Measurements from ENCODE around the gene RUNX3. TPM values are rescaled to one million over a fixed set of nuclear protein-coding genes. Genes with fewer than 3 reads are reported as not detected.

Gene RUNX3
- total and polyA plus RNA-seq, 2 donors (not counting 3 experiments of a cell fraction or from before 2014, with no cell fraction given): not detected

DNA sequence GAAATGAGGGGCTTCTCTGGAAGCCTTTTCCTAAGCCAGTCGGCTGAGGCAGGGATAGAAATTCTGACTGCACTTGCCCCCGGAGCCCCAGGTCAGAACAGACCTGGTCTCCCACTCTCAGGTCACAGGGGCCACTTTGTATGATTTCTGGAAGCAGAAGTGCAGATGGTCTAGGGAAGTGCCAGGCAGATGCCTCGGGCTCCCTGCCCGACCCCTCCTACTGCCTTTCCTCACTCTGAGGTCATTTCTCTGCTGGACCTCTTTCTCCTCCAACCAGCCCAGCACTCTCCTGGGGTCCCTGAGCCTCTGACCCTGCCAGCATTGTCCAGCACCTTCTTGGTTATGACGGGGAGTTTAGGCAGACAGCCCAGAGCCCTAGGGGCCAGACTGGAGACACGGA, 8.7 kb downstream of the RUNX3 start:
- FAIRE-seq (no peak), DNase-seq (ENCODE audit: low read depth, low spot score) (no peak)
- no peaks in the 10 kb centered on the region for H3K9me1 ChIP-seq (replicated peaks; ENCODE audit: control insufficient read depth, extremely low read depth, insufficient read depth, low read length)
- H3K79me2 ChIP-seq (ENCODE audit: control insufficient read depth, insufficient read depth, low read length): no peaks in the 10 kb centered on the region
- dilution Hi-C loops (cut with MboI; ENCODE audit: extremely low pct_ligation_motif_present, low sequenced_read_pairs): no loop called here
- no peaks in the 10 kb centered on the region for H3K9me3 ChIP-seq (replicated peaks; ENCODE audit: control insufficient read depth, insufficient read depth, low read length)
- no peaks in the 10 kb centered on the region for H4K20me1 ChIP-seq (replicated peaks; ENCODE audit: control insufficient read depth, extremely low read depth, insufficient read depth, low read length)
- H3K27ac ChIP-seq (ENCODE audit: insufficient read depth, low read depth, low read length): no peak overlapping the region
- peaks cover 19 to 23% of the 10 kb centered on the region in 2 experiments for H3K27me3 ChIP-seq (ENCODE audit: control insufficient read depth in 2 of 2, insufficient read depth in 2 of 2, low read length in 2 of 2)
- no peak overlapping the region for H3K4me2 ChIP-seq (ENCODE audit: insufficient read depth, low read length)
- ChIA-PET POLR2A (no interaction called here), CTCF (interaction anchor here (1.0 to 1.6 kb wide), 3 partner anchors 9 to 12 kb away, joined by 3 to 6 read pairs (median 5); no protein-coding TSS in a partner anchor)
- no peak overlapping the region for H3K9ac ChIP-seq (replicated peaks; ENCODE audit: extremely low read depth, insufficient read depth, low read length)
- H2AFZ ChIP-seq (ENCODE audit: low read depth, low read length): no peak overlapping the region
- intact Hi-C loops (cut with micrococcal nuclease): no loop called here
- H3K4me1 ChIP-seq (ENCODE audit: control insufficient read depth, extremely low read depth, insufficient read depth, low read length): no peaks in the 10 kb centered on the region
- H3K4me3 ChIP-seq (replicated peaks in 1 of 3; ENCODE audit: insufficient read depth in 1 of 3, low read depth in 1 of 3, low read length in 3 of 3): no peak overlapping the region
- TF ChIP-seq JUN (IDR thresholded peaks at IDR 0.05; ENCODE audit: borderline replicate concordance, insufficient read depth, insufficient read length, low read depth): no peak
- TF ChIP-seq POLR2A (IDR thresholded peaks at IDR 0.05; ENCODE audit: low read depth, low read length): no peak
- TF ChIP-seq MYC (IDR thresholded peaks at IDR 0.05; ENCODE audit: low read depth, low read length): no peak
- TF ChIP-seq, protein P1, sequence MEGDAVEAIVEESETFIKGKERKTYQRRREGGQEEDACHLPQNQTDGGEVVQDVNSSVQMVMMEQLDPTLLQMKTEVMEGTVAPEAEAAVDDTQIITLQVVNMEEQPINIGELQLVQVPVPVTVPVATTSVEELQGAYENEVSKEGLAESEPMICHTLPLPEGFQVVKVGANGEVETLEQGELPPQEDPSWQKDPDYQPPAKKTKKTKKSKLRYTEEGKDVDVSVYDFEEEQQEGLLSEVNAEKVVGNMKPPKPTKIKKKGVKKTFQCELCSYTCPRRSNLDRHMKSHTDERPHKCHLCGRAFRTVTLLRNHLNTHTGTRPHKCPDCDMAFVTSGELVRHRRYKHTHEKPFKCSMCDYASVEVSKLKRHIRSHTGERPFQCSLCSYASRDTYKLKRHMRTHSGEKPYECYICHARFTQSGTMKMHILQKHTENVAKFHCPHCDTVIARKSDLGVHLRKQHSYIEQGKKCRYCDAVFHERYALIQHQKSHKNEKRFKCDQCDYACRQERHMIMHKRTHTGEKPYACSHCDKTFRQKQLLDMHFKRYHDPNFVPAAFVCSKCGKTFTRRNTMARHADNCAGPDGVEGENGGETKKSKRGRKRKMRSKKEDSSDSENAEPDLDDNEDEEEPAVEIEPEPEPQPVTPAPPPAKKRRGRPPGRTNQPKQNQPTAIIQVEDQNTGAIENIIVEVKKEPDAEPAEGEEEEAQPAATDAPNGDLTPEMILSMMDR (IDR thresholded peaks at IDR 0.05; ENCODE audit: extremely low read depth in 1 of 2, insufficient read depth in 1 of 2, low read depth in 1 of 2, low read length in 2 of 2): no peak
- no peak for TF ChIP-seq FOS (IDR thresholded peaks at IDR 0.05; ENCODE audit: borderline replicate concordance, insufficient read depth, low read length)
- TF ChIP-seq, protein P2, sequence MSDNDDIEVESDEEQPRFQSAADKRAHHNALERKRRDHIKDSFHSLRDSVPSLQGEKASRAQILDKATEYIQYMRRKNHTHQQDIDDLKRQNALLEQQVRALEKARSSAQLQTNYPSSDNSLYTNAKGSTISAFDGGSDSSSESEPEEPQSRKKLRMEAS (IDR thresholded peaks at IDR 0.05; ENCODE audit: insufficient read depth, insufficient read length): no peak
- no peak for TF ChIP-seq GATA2 (IDR thresholded peaks at IDR 0.05; ENCODE audit: insufficient read depth, insufficient read length, low read depth, low read length)
- TF ChIP-seq POLR2AphosphoS5 (IDR thresholded peaks at IDR 0.05; ENCODE audit: insufficient read depth, low read depth, low read length): no peak
- TF ChIP-seq EZH2 (IDR thresholded peaks at IDR 0.05; ENCODE audit: borderline replicate concordance, low read depth, low read length, severe bottlenecking): no peak
- H3K36me3 ChIP-seq (ENCODE audit: control insufficient read depth in 2 of 2, extremely low read depth in 1 of 2, insufficient read depth in 2 of 2, low read length in 2 of 2): no peaks in the 10 kb centered on the region
- BruUV-seq (replicated peaks): no TSS peak
